ENCODE results near the gene MYOM3. TPM values are rescaled to one million over a fixed set of nuclear protein-coding genes. Genes with fewer than 3 reads are reported as not detected.

Gene MYOM3
- total RNA-seq (2.2 and 2.4 TPM in 2 replicates), polyA plus RNA-seq (0.67 and 2.0 TPM in 2 replicates)

DNA sequence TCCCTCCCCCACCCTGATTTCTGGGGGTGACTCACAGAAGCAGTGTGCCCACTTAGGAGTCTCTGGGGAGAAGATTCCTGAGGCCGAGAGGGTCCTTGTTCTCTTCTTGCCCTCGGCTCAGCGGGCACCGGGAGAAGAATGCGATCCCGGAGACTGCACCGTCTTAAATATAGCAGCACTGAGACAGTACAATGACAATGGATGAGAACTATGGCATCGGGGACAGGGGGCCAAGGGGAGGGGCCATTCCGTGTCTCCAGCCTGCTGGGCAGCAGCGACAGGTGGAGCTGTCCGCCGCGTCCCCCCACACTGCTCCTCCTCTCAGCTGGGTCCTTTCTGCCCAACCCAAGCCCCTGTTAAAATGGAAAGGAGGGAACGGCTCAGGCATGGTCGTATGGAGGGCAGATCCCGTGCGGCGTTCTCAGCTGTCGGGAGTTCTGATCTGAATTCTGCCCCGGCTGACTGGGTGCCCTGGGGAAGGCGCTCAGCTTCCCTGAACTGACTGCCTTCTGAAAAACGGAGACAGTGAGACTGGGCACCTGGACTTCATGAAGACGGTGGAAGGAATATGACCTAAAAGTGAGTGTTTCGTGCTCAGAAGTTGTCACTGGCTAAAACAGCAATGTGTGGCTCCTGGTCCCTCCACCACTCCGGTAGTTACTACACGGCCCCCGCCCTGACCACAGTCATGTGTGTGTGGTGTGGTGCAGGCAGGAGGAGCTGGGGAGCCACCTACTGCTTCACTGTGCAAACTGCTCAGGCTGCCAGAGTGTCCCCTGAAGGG lies at the start of gene MYOM3:
Gene MYOM3, minus strand, starts transcription at position 140 of the 784 bp plus-strand sequence. CDS start 3,499 bp downstream, outside the sequence.
- no peak within 1 kb of the TSS for H3K4me3 ChIP-seq
- peak within 1 kb of the TSS; percentile 53 for H2AFZ ChIP-seq

DNA sequence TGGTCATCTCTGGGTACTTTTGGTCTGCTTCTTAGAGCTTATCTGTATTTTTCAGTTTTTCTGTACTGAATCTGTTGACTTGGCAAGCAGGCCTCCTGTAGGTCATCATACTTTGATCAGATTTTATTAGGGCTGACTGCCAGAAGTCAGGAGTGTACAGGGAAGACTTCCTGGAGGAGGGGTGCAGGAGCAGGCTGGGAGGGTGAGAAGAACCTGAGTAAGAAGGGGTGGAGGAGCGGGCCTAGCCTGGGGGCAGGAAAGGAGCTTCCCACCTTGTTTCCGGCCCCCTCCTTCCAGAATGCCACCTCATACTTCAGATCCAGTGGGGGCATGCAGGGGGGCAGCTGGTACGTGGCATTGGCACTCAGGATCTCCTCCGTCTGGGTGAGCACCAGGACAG lies 49.3 kb upstream of the MYOM3 start:
- Histone ChIP-seq H3K9me2 (replicated peaks; ENCODE audit: insufficient read depth) (no peaks in the 10 kb centered on the region), H3K27ac (no peak overlapping the region), H2AFZ (no peak overlapping the region), H3K4me1 (ENCODE audit: insufficient read depth) (no peaks in the 10 kb centered on the region), H3K27me3 (no peaks in the 10 kb centered on the region), H3K9me3 (ENCODE audit: low read depth) (no peaks in the 10 kb centered on the region), H3K79me2 (no peaks in the 10 kb centered on the region), H4K20me1 (ENCODE audit: insufficient read depth, poor library complexity, severe bottlenecking) (no peaks in the 10 kb centered on the region), H3K36me3 (replicated peaks; ENCODE audit: insufficient read depth, low read depth) (peaks cover 5% of the 10 kb centered on the region), H3K4me3 (no peak overlapping the region), H3K4me2 (no peak overlapping the region)
- 88% methylated on average over 4 of the region's 4 CpGs for WGBS (ENCODE audit: low lambda C conversion rate, missing lambda C conversion rate)
- TF ChIP-seq EZH2phosphoT487 (IDR thresholded peaks at IDR 0.05; ENCODE audit: low read depth, severe bottlenecking, unreplicated experiment) (no peak), EZH2 (IDR thresholded peaks at IDR 0.05; ENCODE audit: borderline replicate concordance) (no peak)
- TF ChIP-seq, protein P1, sequence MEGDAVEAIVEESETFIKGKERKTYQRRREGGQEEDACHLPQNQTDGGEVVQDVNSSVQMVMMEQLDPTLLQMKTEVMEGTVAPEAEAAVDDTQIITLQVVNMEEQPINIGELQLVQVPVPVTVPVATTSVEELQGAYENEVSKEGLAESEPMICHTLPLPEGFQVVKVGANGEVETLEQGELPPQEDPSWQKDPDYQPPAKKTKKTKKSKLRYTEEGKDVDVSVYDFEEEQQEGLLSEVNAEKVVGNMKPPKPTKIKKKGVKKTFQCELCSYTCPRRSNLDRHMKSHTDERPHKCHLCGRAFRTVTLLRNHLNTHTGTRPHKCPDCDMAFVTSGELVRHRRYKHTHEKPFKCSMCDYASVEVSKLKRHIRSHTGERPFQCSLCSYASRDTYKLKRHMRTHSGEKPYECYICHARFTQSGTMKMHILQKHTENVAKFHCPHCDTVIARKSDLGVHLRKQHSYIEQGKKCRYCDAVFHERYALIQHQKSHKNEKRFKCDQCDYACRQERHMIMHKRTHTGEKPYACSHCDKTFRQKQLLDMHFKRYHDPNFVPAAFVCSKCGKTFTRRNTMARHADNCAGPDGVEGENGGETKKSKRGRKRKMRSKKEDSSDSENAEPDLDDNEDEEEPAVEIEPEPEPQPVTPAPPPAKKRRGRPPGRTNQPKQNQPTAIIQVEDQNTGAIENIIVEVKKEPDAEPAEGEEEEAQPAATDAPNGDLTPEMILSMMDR (IDR thresholded peaks at IDR 0.05; ENCODE audit: poor library complexity), result no peak
- no peak for DNase-seq (ENCODE audit: low spot score)

More for the DNA sequence above, at the start of gene MYOM3:
- H3K27ac ChIP-seq, result no peak within 1 kb of the TSS
- TF ChIP-seq EZH2 (IDR thresholded peaks at IDR 0.05; ENCODE audit: borderline replicate concordance), result no peak
- TF ChIP-seq, protein P1 (IDR thresholded peaks at IDR 0.05; ENCODE audit: poor library complexity), result peak; percentile 58
- no peaks in the 10 kb centered on the region for H3K27me3 ChIP-seq
- H3K4me1 ChIP-seq (ENCODE audit: insufficient read depth), result peaks cover 27% of the 10 kb centered on the region
- no peaks in the 10 kb centered on the region for H3K36me3 ChIP-seq (replicated peaks; ENCODE audit: insufficient read depth, low read depth)
- 67% methylated on average over 27 of the region's 27 CpGs for WGBS (ENCODE audit: low lambda C conversion rate, missing lambda C conversion rate)
- H4K20me1 ChIP-seq (ENCODE audit: insufficient read depth, poor library complexity, severe bottlenecking), result no peaks in the 10 kb centered on the region
- H3K4me2 ChIP-seq, result peak within 1 kb of the TSS; percentile 68
- H3K9me3 ChIP-seq (ENCODE audit: low read depth), result no peaks in the 10 kb centered on the region
- H3K79me2 ChIP-seq, result no peaks in the 10 kb centered on the region
- DNase-seq (ENCODE audit: low spot score), result peak; percentile 88
- no peaks in the 10 kb centered on the region for H3K9me2 ChIP-seq (replicated peaks; ENCODE audit: insufficient read depth)

DNA sequence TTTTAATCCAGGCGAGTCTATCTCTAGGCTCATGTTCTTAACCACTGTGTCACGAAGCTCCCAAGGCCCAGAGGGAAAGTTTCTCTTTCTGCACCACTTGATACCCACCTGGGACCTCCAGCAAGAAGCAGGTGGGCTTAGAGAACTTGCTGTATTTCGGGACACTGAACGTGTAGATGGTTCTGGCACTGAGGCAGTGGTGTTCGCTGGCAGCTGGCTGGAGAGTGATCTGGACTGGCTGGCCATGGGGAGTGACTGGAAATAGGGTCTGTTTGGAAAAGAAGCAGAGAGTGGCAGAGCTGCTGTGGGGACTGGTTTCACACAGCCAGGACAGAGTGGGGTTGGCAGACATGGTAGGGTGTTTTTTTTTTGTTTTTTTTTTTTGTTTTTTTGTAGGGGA lies 47.4 kb upstream of the MYOM3 start:
- TF ChIP-seq EZH2 (IDR thresholded peaks at IDR 0.05; ENCODE audit: borderline replicate concordance) (no peak), EZH2phosphoT487 (IDR thresholded peaks at IDR 0.05; ENCODE audit: low read depth, severe bottlenecking, unreplicated experiment) (no peak)
- TF ChIP-seq, protein P1 (IDR thresholded peaks at IDR 0.05; ENCODE audit: poor library complexity), result no peak
- Histone ChIP-seq H2AFZ (no peak overlapping the region), H3K27ac (no peak overlapping the region), H3K36me3 (replicated peaks; ENCODE audit: insufficient read depth, low read depth) (peaks cover 5% of the 10 kb centered on the region), H3K4me1 (ENCODE audit: insufficient read depth) (no peaks in the 10 kb centered on the region), H3K4me2 (no peak overlapping the region), H3K9me3 (ENCODE audit: low read depth) (no peaks in the 10 kb centered on the region), H3K27me3 (no peaks in the 10 kb centered on the region), H3K79me2 (no peaks in the 10 kb centered on the region), H3K4me3 (no peak overlapping the region), H3K9me2 (replicated peaks; ENCODE audit: insufficient read depth) (no peaks in the 10 kb centered on the region), H4K20me1 (ENCODE audit: insufficient read depth, poor library complexity, severe bottlenecking) (no peaks in the 10 kb centered on the region)
- DNase-seq (ENCODE audit: low spot score), result no peak
- WGBS (ENCODE audit: low lambda C conversion rate, missing lambda C conversion rate), result 98% methylated on average over 5 of the region's 5 CpGs
